ACC112 (cell line): ENCODE measurements around the gene FAM184A.

Experiments used
- H2AFZ ChIP-seq: fragments of 200-600 bp; sonication (generic); one replicate; pipeline ENCODE4 v1.6.0; 2017; ENCODE audit warnings: antibody characterized with exemption, low read length; ENCODE audit not compliant: unreplicated experiment
- H3K27ac ChIP-seq: fragments of 200-600 bp; sonication (generic); 2 replicates; pipeline ENCODE4 v1.5.1; 2014; ENCODE audit warnings: low read depth, mild to moderate bottlenecking, antibody characterized with exemption, low read length, moderate library complexity
- H3K27me3 ChIP-seq: fragments of 200-600 bp; sonication (generic); 2 replicates; pipeline ENCODE4 v1.6.1; 2014; ENCODE audit warnings: mild to moderate bottlenecking, antibody characterized with exemption, low read length, moderate library complexity, mixed read lengths; ENCODE audit not compliant: insufficient read depth
- H3K36me3 ChIP-seq: fragments of 200-600 bp; sonication (generic); 2 replicates; pipeline ENCODE4 v1.6.1; 2016; ENCODE audit warnings: mild to moderate bottlenecking, antibody characterized with exemption, low read length, moderate library complexity, mixed read lengths; ENCODE audit not compliant: insufficient read depth
- H3K4me1 ChIP-seq: fragments of 200-600 bp; sonication (generic); one replicate; pipeline ENCODE4 v1.6.1; 2016; ENCODE audit warnings: low read length, mixed read lengths; ENCODE audit not compliant: insufficient read depth, unreplicated experiment, control insufficient read depth
- H3K4me3 ChIP-seq: fragments of 200-600 bp; sonication (generic); 2 replicates; pipeline ENCODE4 v1.5.1; 2014; ENCODE audit warnings: mild to moderate bottlenecking, low read depth, low read length
- H3K79me2 ChIP-seq: fragments of 200-600 bp; sonication (generic); one replicate; pipeline ENCODE4 v1.6.0; 2016; ENCODE audit warnings: low read length; ENCODE audit not compliant: control insufficient read depth, unreplicated experiment, insufficient read depth

Gene FAM184A

DNA sequence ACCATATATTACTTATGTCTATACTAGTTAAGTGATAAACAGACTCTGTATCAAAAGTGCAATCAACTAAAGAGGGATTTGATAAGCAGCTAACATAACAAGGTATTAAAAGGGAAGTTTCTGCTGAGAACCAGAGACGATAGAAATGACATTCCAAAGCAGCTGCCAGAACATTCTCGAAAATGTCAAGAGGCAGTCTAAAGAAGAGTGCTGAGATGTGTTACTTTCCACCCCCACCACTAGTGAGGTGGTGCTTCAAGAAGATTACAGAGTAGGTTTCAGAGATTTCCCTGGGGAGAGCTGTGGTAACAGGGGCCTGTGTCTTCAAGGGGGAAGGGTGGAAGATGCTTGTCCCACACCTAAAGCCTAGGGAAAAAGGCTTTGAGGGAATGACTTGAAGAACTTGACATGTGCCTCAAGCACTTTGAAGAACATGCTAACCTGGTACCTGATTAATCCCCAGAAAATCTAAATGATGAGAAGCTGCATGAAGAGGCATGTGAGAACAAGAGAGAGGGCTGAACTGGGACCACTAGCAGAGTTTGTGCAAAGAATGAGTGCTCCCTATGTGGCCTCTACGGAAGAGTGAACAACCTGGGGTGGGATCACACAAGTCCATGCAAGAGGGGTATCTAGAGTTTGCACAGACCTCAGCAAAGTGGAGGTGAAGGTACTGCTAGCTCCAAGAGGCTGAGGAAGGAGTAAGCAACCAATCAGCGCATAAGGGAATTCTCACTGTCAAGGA lies 5.0 kb downstream of the FAM184A start:
- Histone ChIP-seq H3K27ac (no peak overlapping the region), H3K79me2 (no peaks in the 10 kb centered on the region), H3K4me1 (no peaks in the 10 kb centered on the region), H3K36me3 (no peaks in the 10 kb centered on the region), H3K27me3 (peaks cover 27% of the 10 kb centered on the region), H3K4me3 (no peak overlapping the region), H2AFZ (no peak overlapping the region)

GRCh38 chr6:119071576-119071975 lies 6.9 kb downstream of the FAM184A start:
- Histone ChIP-seq H3K36me3 (no peaks in the 10 kb centered on the region), H3K4me1 (no peaks in the 10 kb centered on the region), H3K4me3 (no peak overlapping the region), H3K27me3 (peaks cover 9% of the 10 kb centered on the region), H3K27ac (no peak overlapping the region), H3K79me2 (no peaks in the 10 kb centered on the region), H2AFZ (no peak overlapping the region)

GRCh38 chr6:119067091-119067490 lies 11.4 kb downstream of the FAM184A start:
- Histone ChIP-seq H2AFZ (no peak overlapping the region), H3K27me3 (peaks cover 13% of the 10 kb centered on the region), H3K79me2 (no peaks in the 10 kb centered on the region), H3K4me3 (no peak overlapping the region), H3K36me3 (no peaks in the 10 kb centered on the region), H3K4me1 (no peaks in the 10 kb centered on the region), H3K27ac (no peak overlapping the region)

DNA sequence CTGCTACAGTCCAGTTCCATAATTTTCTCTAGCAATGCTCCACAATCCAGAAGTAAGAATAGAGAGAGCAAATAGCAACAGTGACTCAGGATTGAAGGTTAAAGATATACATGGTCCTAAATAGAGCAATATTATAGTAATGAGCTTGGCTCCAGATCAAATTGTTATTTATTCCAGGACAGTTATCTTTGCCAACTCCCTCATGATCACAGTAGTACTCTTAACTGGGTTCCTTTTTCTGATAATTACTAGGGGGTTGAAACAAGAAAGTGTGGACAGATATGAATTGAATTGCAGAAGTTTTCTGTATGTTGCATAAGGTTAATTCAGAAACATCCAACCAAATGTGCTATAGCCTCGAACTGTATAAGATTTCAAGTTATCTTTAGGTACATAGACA lies 11.9 kb downstream of the FAM184A start:
- no peaks in the 10 kb centered on the region for H3K36me3 ChIP-seq
- H3K4me3 ChIP-seq: no peak overlapping the region
- no peak overlapping the region for H2AFZ ChIP-seq
- H3K27me3 ChIP-seq: peaks cover 13% of the 10 kb centered on the region
- H3K4me1 ChIP-seq: no peaks in the 10 kb centered on the region
- H3K79me2 ChIP-seq: no peaks in the 10 kb centered on the region
- no peak overlapping the region for H3K27ac ChIP-seq

GRCh38 chr6:119065955-119066354 lies 12.5 kb downstream of the FAM184A start:
- H2AFZ ChIP-seq: no peak overlapping the region

DNA sequence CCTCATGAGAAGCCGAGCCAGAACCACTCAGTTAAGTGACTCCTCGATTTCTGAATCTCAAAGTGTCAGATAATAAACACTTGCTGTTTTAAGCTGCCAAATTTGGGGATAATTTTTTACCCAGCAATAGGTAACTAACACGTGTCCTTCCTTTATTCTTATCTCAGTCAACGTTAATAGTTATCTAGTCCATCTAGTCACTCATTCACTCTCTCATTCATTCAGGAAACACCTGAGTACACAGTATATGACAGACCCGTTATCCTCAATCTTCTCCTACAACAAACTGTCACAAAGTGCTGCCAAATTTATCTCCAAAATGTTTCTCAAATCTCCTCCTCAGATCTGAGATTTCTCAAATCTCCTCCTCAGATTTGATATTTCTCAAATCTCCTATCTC lies 13.1 kb downstream of the FAM184A start:
- Histone ChIP-seq H3K27ac (no peak overlapping the region), H3K27me3 (peaks cover 13% of the 10 kb centered on the region), H3K79me2 (no peaks in the 10 kb centered on the region), H2AFZ (no peak overlapping the region), H3K4me1 (no peaks in the 10 kb centered on the region), H3K4me3 (no peak overlapping the region), H3K36me3 (no peaks in the 10 kb centered on the region)

More at GRCh38 chr6:119065955-119066354, 12.5 kb downstream of the FAM184A start:
- H3K79me2 ChIP-seq: no peaks in the 10 kb centered on the region
- no peaks in the 10 kb centered on the region for H3K36me3 ChIP-seq
- no peaks in the 10 kb centered on the region for H3K4me1 ChIP-seq
- no peak overlapping the region for H3K4me3 ChIP-seq
- H3K27ac ChIP-seq: no peak overlapping the region
- H3K27me3 ChIP-seq: peaks cover 13% of the 10 kb centered on the region

GRCh38 chr6:119063491-119063890 lies 15.0 kb downstream of the FAM184A start:
- H3K4me3 ChIP-seq: no peak overlapping the region
- H3K27ac ChIP-seq: no peak overlapping the region
- H3K36me3 ChIP-seq: no peaks in the 10 kb centered on the region
- no peaks in the 10 kb centered on the region for H3K79me2 ChIP-seq
- no peak overlapping the region for H2AFZ ChIP-seq
- H3K27me3 ChIP-seq: peaks cover 13% of the 10 kb centered on the region
- no peaks in the 10 kb centered on the region for H3K4me1 ChIP-seq

GRCh38 chr6:119061215-119061614 lies 17.2 kb downstream of the FAM184A start:
- Histone ChIP-seq H3K4me3 (no peak overlapping the region), H3K79me2 (no peaks in the 10 kb centered on the region), H3K36me3 (no peaks in the 10 kb centered on the region), H3K27me3 (peaks cover 17% of the 10 kb centered on the region), H2AFZ (no peak overlapping the region), H3K27ac (no peak overlapping the region), H3K4me1 (no peaks in the 10 kb centered on the region)

GRCh38 chr6:119060255-119060907 lies 18.1 kb downstream of the FAM184A start:
- H3K4me1 ChIP-seq: no peaks in the 10 kb centered on the region
- no peaks in the 10 kb centered on the region for H3K79me2 ChIP-seq
- peaks cover 16% of the 10 kb centered on the region for H3K27me3 ChIP-seq
- H2AFZ ChIP-seq: no peak overlapping the region
- no peaks in the 10 kb centered on the region for H3K36me3 ChIP-seq
- no peak overlapping the region for H3K27ac ChIP-seq
- H3K4me3 ChIP-seq: no peak overlapping the region

- Histone ChIP-seq H3K27ac (no peak overlapping the region), H3K79me2 (no peaks in the 10 kb centered on the region), H3K27me3 (peaks cover 7% of the 10 kb centered on the region; the same call in 1 of the 2 replicates), H3K36me3 (no peaks in the 10 kb centered on the region), H3K4me1 (no peaks in the 10 kb centered on the region), H2AFZ (no peak overlapping the region), H3K4me3 (no peak overlapping the region)
Measured at GRCh38 chr6:119055069-119055468, 23.4 kb downstream of the FAM184A start.

DNA sequence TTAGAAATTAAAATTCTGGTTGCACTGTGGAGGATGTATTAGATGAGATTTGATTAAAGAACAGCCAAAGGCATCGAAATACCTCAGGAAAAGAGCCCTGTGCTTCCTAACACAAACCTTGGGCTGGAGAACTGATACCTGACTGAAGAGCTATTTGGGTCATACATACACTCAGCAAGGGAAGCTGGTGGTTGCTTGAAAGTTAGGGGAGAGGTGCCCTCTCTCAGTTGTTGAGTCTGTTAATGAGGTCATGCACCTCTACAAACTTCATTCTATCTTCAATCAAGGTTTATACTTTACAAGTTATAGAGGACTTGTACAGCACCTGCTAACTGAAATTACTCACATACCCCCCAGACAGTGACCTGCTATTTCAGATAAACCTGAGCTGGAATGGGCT lies 25.5 kb downstream of the FAM184A start:
- H3K79me2 ChIP-seq: no peaks in the 10 kb centered on the region
- H3K4me1 ChIP-seq: no peaks in the 10 kb centered on the region
- H3K27me3 ChIP-seq: peaks cover 7% of the 10 kb centered on the region; the same call in 1 of the 2 replicates
- H3K36me3 ChIP-seq: no peaks in the 10 kb centered on the region
- no peak overlapping the region for H3K27ac ChIP-seq
- no peak overlapping the region for H2AFZ ChIP-seq
- H3K4me3 ChIP-seq: no peak overlapping the region
